GM12878 (cell line): ENCODE results near the gene IKZF1. TPM values are rescaled to one million over a fixed set of nuclear protein-coding genes. Genes with fewer than 3 reads are reported as not detected.

Source experiments
- ATAC-seq: fragments of 200-7000 bp; cut with Tn5 transposase; 3 replicates; pipeline ENCODE4 v1.9.1; 2020; ENCODE audit warnings: mild to moderate bottlenecking, moderate library complexity
- BruUV-seq: library from RNA; stranded (reverse); fragments of 400-500 nt; replicated peaks from 2 replicates; lab custom pipeline; 2021; lab: Mats Ljungman, UMichigan
- CTCF ChIA-PET: fragments of 300-600 bp; sonication (Branson Sonifier 250); formaldehyde crosslinking; extraction: SDS; loops from one replicate; lab custom pipeline; 2021; ENCODE audit warnings: inconsistent platforms; lab: Yijun Ruan, JAX
- POLR2A ChIA-PET: fragments of 350-600 bp; formaldehyde crosslinking; extraction: SDS; loops from one replicate; lab custom pipeline; 2021; ENCODE audit warnings: inconsistent platforms; lab: Charles Lee
- RAD21 ChIA-PET: fragments of 300-600 bp; sonication (Branson Sonifier 250); formaldehyde crosslinking; loops from one replicate; lab custom pipeline; 2023; ENCODE audit warnings: antibody characterized with exemption; ENCODE audit not compliant: unreplicated experiment; lab: Charles Lee
- SMC1A ChIA-PET: fragments of 300-600 bp; sonication (Branson Sonifier 250); formaldehyde crosslinking; loops from one replicate; lab custom pipeline; 2023; ENCODE audit not compliant: unreplicated experiment, uncharacterized antibody; lab: Charles Lee
- DNase-seq: peaks from one replicate; pipeline ENCODE4 v3.0.0-alpha.2; 2011; ENCODE audit warnings: low read depth, low spot score
- FAIRE-seq: peaks from 3 replicates; lab custom pipeline; 2011; peaks lifted over from hg19 to GRCh38; lab: Jason Lieb, UNC
- H2AFZ ChIP-seq: 2 replicates; pipeline ENCODE4 v1.6.0; 2011; ENCODE audit warnings: low read depth, low read length, control low read depth; ENCODE audit not compliant: control insufficient read depth
- H3K27ac ChIP-seq: 2 replicates; pipeline ENCODE4 v1.5.1; 2011; ENCODE audit warnings: control low read depth; ENCODE audit not compliant: control insufficient read depth, insufficient read depth
- H3K27me3 ChIP-seq, 2 experiments: replicated peaks in 1 of 2; 2 replicates each; pipeline versions ENCODE4 v1.6.0 to v1.6.1; 2011; ENCODE audit warnings: low read length in 1 of 2; ENCODE audit not compliant: control insufficient read depth in 2 of 2, insufficient read depth in 2 of 2
- H3K36me3 ChIP-seq, 2 experiments: 2 replicates each; pipeline ENCODE4 v1.5.1; 2011; ENCODE audit warnings: low read length in 1 of 2; ENCODE audit not compliant: control insufficient read depth in 2 of 2, insufficient read depth in 2 of 2
- H3K4me1 ChIP-seq: 2 replicates; pipeline ENCODE4 v1.6.1; 2011; ENCODE audit warnings: mild to moderate bottlenecking, low read length, moderate library complexity, mixed read lengths; ENCODE audit not compliant: control insufficient read depth, insufficient read depth
- H3K4me2 ChIP-seq: 2 replicates; pipeline ENCODE4 v1.6.0; 2011; ENCODE audit warnings: control low read depth; ENCODE audit not compliant: control insufficient read depth, insufficient read depth
- H3K4me3 ChIP-seq: fragments of 200-600 bp; sonication (generic); 2 replicates; pipeline ENCODE4 v1.5.1; 2016
- H3K79me2 ChIP-seq: 2 replicates; pipeline ENCODE4 v1.6.0; 2011; ENCODE audit warnings: low read length; ENCODE audit not compliant: control insufficient read depth, insufficient read depth
- H3K9ac ChIP-seq: 2 replicates; pipeline ENCODE4 v1.8.0; 2011; ENCODE audit warnings: low read length, control low read depth, mixed read lengths; ENCODE audit not compliant: control insufficient read depth, insufficient read depth
- H3K9me3 ChIP-seq: replicated peaks from 3 replicates; pipeline ENCODE4 v1.5.1; 2011; ENCODE audit warnings: mild to moderate bottlenecking, low read length; ENCODE audit not compliant: control insufficient read depth, insufficient read depth
- H4K20me1 ChIP-seq: 2 replicates; pipeline ENCODE4 v1.6.0; 2011; ENCODE audit not compliant: control insufficient read depth, insufficient read depth
- MYC ChIP-seq: IDR thresholded peaks from 2 replicates; pipeline ENCODE4 v1.6.1; 2011; ENCODE audit warnings: mild to moderate bottlenecking, low read length, moderate library complexity, inconsistent platforms; ENCODE audit not compliant: insufficient read depth, insufficient replicate concordance, insufficient read length, severe bottlenecking
- POLR2A ChIP-seq: IDR thresholded peaks from 2 replicates; pipeline ENCODE4 v1.6.1; 2011; ENCODE audit warnings: low read depth, mild to moderate bottlenecking, low read length
- ZSCAN29 ChIP-seq: fragments of 450-650 bp; IDR thresholded peaks from 2 replicates; pipeline ENCODE4 v1.6.1; 2017; ENCODE audit warnings: mild to moderate bottlenecking, moderate library complexity
- WGBS: methylation state at CpG from one replicate; pipeline ENCODE4 v1.1.6; 2016; ENCODE audit warnings: low lambda C conversion rate; ENCODE audit not compliant: insufficient replicate concordance, insufficient coverage; ENCODE audit errors: missing lambda C conversion rate; 5-methylcytosine and 5-hydroxymethylcytosine counted together
- in situ Hi-C: fragments of 300-500 bp; cut with MboI; formaldehyde crosslinking; loops from 9 replicates; pipeline ENCODE4 v1.14.3; 2018; ENCODE audit warnings: mixed read lengths
- intact Hi-C: fragments of 100-400 bp; cut with micrococcal nuclease; formaldehyde crosslinking; loops from one replicate; pipeline ENCODE4 v1.14.2; 2022; ENCODE audit not compliant: unreplicated experiment
- polyA plus RNA-seq, 11 experiments: library from polyadenylated mRNA; depleted of rRNA in 4 of 11; unstranded in 6 of 11; stranded (reverse) in 5 of 11; fragments of >200 nt; fragmentation: Nextera tagmentation in 4 of 11; fragmentation: Illumina TruSeq in 1 of 11; extraction: Ambion mirVana in 4 of 11; extraction: Trizol in 1 of 11; gene quantifications; 1 replicate in 1 of 11; 2 replicates in 10 of 11; pipeline versions ENCODE4 v1.2.1 to v1.2.3, GENCODE V29; 2011 to 2016; ENCODE audit warnings: inconsistent platforms in 2 of 11, missing spikeins in 2 of 11, low read depth in 1 of 11
- total RNA-seq, 4 experiments: library from RNA; depleted of rRNA in 3 of 4; stranded (reverse); fragments of >200 nt in 3 of 4; fragmentation: Illumina TruSeq in 1 of 4; extraction: Trizol in 1 of 4; gene quantifications; 2 replicates each; pipeline versions ENCODE4 v1.2.1 to v1.2.3, GENCODE V29; 2013 to 2021

IKZF1 gene
- total and polyA plus RNA-seq, 10 of the 15 experiments (the other 5 are each of a cell fraction or from before 2014, with no cell fraction given): 27.2 to 125 (median 71.6) TPM

- Histone ChIP-seq H3K4me1 (peaks cover 4% of the 10 kb centered on the region; the same call in 1 of the 2 replicates), H3K9ac (no peak overlapping the region), H3K27me3 (no peaks in the 10 kb centered on the region), H3K9me3 (no peaks in the 10 kb centered on the region; the same call in 2 of the 3 replicates), H2AFZ (no peak overlapping the region), H3K4me2 (no peak overlapping the region), H3K79me2 (no peaks in the 10 kb centered on the region; the same call in none of the 2 replicates), H4K20me1 (no peaks in the 10 kb centered on the region), H3K27ac (no peak overlapping the region), H3K36me3 (peaks cover 7 to 19% of the 10 kb centered on the region in 2 experiments), H3K4me3 (no peak overlapping the region)
- intact Hi-C loops (no loop called here), in situ Hi-C loops (no loop called here)
- ATAC-seq (no peak), DNase-seq (no peak), FAIRE-seq (no peak)
- 24% methylated on average over 6 of the region's 6 CpGs for WGBS
- ChIA-PET SMC1A (interaction anchor here (1.0 to 10.5 kb wide), 5 partner anchors 11 to 154 kb away, joined by 3 to 274 read pairs (median 4); no protein-coding TSS in a partner anchor), RAD21 (interaction anchor here (0.6 to 1.3 kb wide), 3 partner anchors 32 to 270 kb away, joined by 3 read pairs; no protein-coding TSS in a partner anchor), POLR2A (interaction anchor here (0.7 to 1.0 kb wide), 2 partner anchors 66 to 228 kb away, joined by 3 read pairs; no protein-coding TSS in a partner anchor), CTCF (interaction anchor here (0.7 to 1.7 kb wide), 8 partner anchors 11 to 244 kb away, joined by 3 to 7 read pairs (median 4); no protein-coding TSS in a partner anchor)
- no TSS peak for BruUV-seq
- no peak for TF ChIP-seq ZSCAN29
Observed at GRCh38 chr7:50362712-50363282, 58.3 kb downstream of the IKZF1 start.

DNA sequence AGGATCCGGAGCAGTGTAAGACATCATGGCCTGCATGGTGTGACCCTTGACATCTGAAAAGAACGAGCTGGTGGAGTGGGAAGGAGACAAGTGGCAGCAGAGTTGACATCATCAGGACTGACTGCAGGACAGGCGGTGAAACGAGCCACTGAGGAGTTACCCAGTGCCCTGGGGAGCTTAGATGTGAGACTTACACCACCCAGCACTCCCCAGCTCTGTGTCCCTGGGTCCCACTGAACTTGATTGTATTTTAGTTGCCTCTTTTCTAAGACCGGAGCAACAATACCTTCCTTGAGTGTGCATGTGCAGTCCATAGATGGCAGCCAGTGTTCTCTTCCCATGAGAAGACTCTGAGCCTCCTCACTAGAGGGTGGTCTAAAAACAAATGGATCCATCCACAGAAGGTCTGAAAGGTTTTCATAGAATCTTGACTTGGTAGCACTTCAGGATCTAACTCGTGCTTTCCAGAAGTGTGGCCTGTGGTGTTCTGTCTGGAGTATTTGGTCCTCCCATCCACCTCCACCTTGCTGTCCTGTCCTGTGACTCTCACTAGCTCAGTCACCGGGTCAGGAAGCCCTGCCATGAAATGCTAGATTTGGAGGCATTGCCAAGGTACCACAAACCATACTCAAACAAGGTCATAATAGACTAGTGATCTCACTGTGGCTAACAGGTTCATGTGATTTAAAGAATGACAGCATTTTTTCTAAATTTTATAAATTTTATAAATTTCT is 59.0 kb downstream of the IKZF1 start:
- POLR2A ChIA-PET: no interaction called here
- BruUV-seq: no TSS peak
- Histone ChIP-seq H3K4me2 (no peak overlapping the region), H4K20me1 (no peaks in the 10 kb centered on the region), H3K9ac (no peak overlapping the region), H3K27me3 (no peaks in the 10 kb centered on the region), H3K27ac (no peak overlapping the region), H3K4me3 (no peak overlapping the region), H3K4me1 (peaks cover 11% of the 10 kb centered on the region), H3K79me2 (no peaks in the 10 kb centered on the region; the same call in 1 of the 2 replicates), H3K36me3 (peaks cover 7 to 18% of the 10 kb centered on the region in 2 experiments), H3K9me3 (no peaks in the 10 kb centered on the region; the same call in 2 of the 3 replicates), H2AFZ (no peak overlapping the region)
- no peak for DNase-seq
- SMC1A ChIA-PET: interaction anchor here (1.0 to 10.5 kb wide), 8 partner anchors 12 to 214 kb away, joined by 3 to 274 read pairs (median 5); no protein-coding TSS in a partner anchor
- no peak for ATAC-seq
- 60% methylated on average over 7 of the region's 7 CpGs for WGBS
- intact Hi-C loops: no loop called here
- RAD21 ChIA-PET: interaction anchor here (0.6 to 1.3 kb wide), 3 partner anchors 33 to 271 kb away, joined by 3 read pairs; no protein-coding TSS in a partner anchor
- CTCF ChIA-PET: interaction anchor here (0.6 to 1.3 kb wide), 3 partner anchors 14 to 159 kb away, joined by 3 to 4 read pairs (median 3); no protein-coding TSS in a partner anchor
- TF ChIP-seq MYC: no peak
- 0 out of 2 replicates have a peak, but pooled peaks have one; percentile 18 for TF ChIP-seq POLR2A
- FAIRE-seq: no peak
- in situ Hi-C loops: no loop called here
